NCI-H446 treated with DMSO at 0.1 percent for 48 hours (cell line): ENCODE data around the gene RCAN2.
"Not testable (repeated sequence)": the region's sequence is repeated elsewhere in the genome, so short reads cannot be mapped to it uniquely, and the experiment has no call there.

Source experiments
- DNase-seq: peaks from one replicate; lab custom pipeline; 2025; lab: John Stamatoyannopoulos, UW

The RCAN2 gene

GRCh38 chr6:46440141-46440540 lies 51.1 kb downstream of the RCAN2 start:
- no peak for DNase-seq

DNA sequence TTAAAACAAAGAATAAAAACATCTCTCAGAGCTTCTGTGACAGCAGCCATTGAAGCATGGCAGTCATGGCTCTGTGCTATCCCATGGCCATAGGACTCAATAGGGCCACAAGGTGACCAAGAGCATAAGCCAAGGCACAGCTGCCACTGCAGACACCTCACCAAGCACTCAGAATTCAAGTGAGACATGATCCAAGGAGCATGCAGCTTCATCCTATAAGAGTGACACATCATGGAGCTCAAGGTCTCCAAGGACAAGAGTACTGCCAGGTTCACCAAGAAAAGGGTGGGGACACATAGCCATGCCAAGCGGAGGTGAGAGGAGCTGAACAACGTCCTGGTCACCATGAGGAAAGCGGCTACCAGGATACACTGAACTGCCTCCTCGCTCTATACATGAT lies 53.0 kb downstream of the RCAN2 start:
- no peak for DNase-seq

DNA sequence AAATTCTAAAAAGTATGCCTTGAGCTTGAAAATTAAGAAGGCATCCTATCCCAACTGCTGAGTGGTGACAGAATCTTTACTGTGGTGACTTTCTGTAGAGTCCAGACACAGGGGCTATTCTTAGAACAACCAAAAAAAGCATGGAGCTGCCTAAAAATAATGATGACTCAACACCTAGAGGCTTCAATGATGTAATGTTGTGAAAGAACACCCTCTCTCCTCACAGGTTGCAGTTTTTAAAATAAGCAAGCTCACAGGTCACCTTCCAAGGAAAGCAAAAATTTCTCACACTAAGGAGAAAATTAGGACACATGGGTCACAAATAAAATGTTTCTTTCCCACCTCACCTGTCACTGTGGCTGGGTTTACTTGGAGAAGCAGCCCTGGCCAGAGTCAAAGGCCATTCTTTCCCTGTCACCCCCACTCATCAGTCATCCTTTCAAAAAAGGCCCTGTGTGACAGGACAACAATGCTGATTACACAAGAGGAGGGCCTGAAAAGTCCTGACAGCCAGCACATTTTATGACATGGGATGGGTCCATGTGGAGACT lies 53.5 kb downstream of the RCAN2 start:
- no peak for DNase-seq

GRCh38 chr6:46422619-46423018 lies 68.6 kb downstream of the RCAN2 start:
- no peak for DNase-seq

DNA sequence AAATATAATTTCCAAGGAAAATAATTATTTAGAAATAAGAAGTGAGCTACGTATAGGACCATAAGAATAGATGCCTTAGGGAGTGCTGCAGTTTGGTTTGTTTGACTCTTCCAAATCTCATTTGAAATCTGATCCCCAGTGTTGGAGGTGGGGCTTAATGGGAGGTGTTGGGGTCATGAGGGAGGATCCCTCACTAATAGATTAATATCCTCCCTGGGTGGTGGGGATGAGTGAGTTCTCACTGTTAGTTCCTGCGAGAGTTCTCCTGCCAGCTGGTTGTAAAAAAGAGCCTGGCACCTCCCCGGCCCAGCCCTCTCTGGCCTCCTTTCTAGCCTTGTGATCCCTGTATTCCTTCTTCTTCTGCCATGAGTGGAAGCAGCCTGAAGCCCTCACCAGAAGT lies 69.3 kb downstream of the RCAN2 start:
- no peak for DNase-seq

DNA sequence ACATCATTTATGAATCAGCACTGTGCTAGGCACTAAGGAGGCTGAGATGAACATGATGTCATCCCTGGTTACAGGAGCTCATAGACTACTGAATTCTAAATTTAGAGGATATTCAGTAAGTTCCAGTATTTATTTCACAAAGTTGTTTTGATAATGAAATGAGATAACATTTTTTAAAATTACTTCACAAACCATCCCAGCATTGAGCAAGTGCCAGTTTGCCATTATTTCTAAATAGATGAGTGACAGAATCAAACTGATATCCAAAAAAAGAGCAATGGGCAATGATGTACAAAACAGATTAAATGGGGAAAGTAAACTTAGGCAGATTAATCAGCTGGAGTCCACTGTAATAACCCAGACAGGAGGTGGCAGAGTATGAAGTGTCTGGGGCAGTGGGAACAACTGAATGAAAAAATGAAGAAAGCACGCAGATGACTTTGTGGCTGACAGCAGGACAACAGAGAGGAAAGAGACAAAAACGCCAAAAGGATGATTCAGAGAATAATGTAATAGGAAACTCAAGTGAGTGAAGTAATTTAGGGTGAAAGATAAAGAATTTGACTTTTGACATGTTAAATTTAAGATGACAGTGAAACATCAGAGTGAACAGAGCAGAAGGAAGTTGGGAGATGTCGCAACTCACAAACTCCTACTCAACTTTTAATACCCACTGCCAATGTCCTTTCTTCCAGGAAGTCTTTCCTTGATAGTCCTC lies 70.2 kb downstream of the RCAN2 start:
- no peak for DNase-seq

DNA sequence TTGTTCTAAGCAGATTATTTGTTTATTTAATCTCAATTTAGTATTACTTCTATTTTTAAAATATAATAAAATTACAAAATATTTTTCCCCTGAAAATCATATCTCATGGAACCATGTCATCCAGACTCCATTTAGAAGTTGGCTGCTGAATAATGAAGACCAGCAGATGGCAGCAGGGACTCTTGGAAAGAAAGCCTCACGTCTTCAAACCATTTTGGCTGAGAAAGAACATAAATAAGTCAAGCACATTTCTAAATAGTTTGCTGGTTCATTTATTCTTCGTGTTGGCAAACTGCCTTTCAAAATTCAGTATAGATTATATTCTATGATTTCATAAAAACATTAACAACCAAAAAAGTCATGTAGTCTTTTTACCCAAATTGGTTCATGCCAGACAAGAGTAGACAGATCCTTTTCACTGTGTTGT lies 71.7 kb downstream of the RCAN2 start:
- DNase-seq, result peak; percentile 6

DNA sequence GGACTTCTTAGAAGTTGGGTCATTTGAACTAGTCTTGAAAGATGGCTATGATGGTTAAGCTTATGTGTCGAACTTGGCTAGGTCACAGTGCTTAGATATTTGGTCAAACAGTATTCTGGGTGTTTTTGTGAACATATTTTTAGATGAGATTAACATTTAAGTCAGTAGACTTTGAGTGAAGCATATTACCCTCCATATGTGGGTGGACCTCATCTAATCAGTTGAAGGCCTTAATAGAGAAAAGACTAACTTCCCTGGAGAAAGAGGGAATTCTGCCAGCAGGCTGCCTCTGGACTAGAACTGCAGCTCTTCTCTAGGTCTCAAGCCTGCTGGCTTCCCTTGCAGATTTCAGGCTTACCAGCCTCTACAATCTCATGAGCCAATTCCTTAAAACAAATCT lies 76.9 kb downstream of the RCAN2 start:
- no peak for DNase-seq

DNA sequence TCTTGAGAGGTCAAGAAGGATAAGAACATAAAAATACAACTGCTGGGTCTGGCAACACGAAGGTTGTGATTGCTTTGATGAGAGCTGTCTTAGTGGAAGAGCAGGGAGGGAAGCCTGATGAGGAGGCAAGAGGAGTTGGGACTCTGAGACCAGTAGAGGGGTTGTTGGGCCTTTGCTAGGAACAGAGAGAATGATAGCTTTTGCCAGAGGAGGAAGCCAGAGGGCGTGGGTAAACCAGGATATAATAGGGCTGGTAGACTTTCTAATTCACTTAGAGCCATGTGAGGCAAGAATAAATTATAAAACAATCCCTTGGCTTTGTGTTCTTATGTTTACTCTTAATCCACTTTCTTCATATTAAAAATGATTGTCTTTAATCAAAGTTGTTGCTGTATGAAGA lies 78.6 kb downstream of the RCAN2 start:
- DNase-seq, result no peak

DNA sequence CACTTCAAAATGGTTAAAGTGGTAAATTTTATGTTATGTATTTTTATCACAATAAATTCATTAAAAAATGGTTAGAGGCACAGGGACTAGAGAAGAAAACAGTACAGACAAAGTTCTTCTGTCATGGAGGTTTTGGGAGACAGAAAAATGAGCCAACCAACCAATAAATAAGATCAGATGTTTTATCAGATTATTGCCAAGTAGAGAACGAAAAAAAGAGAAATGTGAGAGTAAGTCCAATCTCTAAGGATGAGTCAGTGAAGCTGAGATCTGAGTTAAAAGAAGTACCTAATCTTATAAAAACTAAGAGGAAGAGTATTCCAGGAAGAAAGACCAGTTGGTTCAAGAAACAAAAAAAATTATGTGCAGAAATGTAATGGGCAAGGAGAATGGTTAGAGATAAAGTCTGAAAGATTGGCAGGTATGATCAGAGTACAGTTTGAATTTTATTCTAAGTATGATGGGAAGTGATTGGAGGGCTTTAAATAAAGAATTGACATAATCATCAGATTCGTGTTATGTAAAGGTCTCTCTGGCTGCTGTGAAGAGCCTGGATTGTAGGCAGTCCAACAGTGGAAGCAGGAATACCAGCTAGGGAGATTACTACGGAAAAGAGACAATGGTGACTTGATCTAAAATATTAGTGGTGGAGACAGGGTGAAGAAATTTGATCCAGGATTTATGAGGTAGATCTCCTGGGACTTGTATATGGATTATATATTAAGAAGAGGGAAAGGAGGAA lies 79.6 kb downstream of the RCAN2 start:
- no peak for DNase-seq

DNA sequence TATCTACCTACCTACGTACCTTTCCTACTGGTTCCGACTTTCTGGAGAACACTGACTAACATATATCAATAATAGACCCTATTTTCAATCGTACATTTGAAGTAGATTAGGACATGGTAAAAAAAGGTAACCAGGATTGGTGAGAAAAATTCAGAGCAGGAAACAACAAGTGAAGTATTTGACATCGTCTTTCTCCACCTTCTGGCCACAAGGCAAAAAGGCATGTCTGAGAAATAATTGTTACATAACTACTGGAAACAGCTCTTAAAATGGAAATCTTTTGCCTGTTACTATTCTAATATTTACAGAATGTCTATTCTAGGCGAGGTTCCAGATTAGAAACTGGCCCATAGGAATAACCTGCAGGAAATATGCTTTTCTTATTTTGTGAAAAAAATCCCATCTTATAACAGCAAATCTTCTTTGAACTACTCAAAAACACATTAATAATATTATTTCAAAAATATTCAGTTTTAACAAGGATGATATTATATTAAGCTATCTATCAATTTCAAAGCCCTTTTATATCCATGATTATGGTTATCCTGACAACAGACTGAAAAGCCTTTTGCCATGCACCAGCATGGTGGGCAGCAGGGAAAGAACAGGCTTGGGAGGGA lies 80.8 kb downstream of the RCAN2 start:
- no peak for DNase-seq

DNA sequence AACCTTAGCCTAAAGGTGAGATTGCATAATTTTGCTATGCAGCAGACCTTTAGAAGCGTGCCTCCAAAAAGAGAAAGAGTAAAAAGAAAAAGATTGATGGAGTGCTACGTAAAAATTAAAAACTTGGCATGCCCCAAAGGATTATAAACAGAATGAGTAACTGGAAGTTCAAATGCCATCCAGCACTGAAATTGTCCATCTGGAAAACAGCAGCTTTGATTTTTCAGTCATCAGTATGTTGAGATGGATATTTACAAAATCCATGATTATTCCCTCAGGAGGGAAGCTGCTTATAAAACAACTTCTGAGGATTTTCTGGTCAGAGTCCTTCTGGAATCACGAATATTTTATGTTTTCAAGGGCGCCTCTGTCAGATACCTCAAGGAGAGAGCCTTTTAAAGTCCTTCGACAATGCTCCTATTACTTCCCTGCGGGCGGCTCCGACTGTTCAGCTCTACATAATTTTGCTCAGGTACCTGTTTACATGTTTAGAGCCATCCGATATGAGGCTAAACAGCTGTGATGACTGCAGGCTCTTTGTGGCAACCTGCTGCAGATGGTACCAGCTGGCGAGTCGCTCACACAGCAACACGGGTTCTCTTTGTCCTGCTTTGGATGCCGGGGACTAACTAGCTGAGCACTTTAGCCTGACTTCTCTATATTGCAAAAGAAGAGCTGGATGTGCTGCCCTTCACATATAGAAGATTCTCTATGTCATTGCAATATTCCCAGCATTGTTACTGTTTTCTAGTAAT lies 83.3 kb downstream of the RCAN2 start:
- no peak for DNase-seq

- no peak for DNase-seq
Measured at GRCh38 chr6:46407246-46407645, 84.0 kb downstream of the RCAN2 start.

- DNase-seq, result not testable (repeated sequence)
Measured at GRCh38 chr6:46405620-46406180, 85.5 kb downstream of the RCAN2 start.

DNA sequence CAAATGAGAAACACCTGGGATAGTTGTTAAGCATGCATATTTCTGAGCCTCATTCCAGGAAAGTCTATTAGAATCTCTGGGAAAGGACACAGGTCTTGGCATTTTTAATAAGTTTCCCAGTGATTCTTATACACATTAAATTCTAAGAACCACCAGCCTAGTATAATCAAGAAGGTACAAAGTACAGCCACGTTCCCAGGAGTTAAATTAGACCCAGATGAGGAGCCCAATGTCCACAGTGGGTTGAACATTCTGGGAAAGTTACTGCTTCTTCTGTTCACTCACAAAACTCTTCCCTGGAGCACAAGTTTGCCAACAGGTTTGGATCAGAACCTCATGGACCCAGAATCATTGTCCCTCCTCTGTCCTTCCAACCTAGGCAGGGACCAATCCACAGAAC lies 90.4 kb downstream of the RCAN2 start:
- DNase-seq, result no peak

- DNase-seq, result no peak
Measured at GRCh38 chr6:46395530-46395929, 95.7 kb downstream of the RCAN2 start.

GRCh38 chr6:46393940-46394337 lies 97.3 kb downstream of the RCAN2 start:
- DNase-seq, result no peak

- no peak for DNase-seq
Measured at GRCh38 chr6:46393161-46393939, 97.9 kb downstream of the RCAN2 start.

GRCh38 chr6:46392294-46392693 lies 99.0 kb downstream of the RCAN2 start:
- DNase-seq, result no peak

- DNase-seq, result no peak
Measured at GRCh38 chr6:46390153-46390876, 100.9 kb downstream of the RCAN2 start.
